GM08714 (cell line): ENCODE measurements around the gene THTPA.
"Not testable (repeated sequence)": the region's sequence is repeated elsewhere in the genome, so short reads cannot be mapped to it uniquely, and the experiment has no call there.

Experiments
- H3K4me3 ChIP-seq: fragments of 200-500 bp; sonication (Bioruptor generic); 2 replicates; pipeline ENCODE4 v1.5.1; 2014; ENCODE audit warnings: mild to moderate bottlenecking, low read length, inconsistent platforms
- ZNF274 ChIP-seq: IDR thresholded peaks from 2 replicates; pipeline ENCODE4 v1.6.1; 2012; ENCODE audit warnings: mild to moderate bottlenecking, low read depth, low read length

THTPA gene

DNA sequence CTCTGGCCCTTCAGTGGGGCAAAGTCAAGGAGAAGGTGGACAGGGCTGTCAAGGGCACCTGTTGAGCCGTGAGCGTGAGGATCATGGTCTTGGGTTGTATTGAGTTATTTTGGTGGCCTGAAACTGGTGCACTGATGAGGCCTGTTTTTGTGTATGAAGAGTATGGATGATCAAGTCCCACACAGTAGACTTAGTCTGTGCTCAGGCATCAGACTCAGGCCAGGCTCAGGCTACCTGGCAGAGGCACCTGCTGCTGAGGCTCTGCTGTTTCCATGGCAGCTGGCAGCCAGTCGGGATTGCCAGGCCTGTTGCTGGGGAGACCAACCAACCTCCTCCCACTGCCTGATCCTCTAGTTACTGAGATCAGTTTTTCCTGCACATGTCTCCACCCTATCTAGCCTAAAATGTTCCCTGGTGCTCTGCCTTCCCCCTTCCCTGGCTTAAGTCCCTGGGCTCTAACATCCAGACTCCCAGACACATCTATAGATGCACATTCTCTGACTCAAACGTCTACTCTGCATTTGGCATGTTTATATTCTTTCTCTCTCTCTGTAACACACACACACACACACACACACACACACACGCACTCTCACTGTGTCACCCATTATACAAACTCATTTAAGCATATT is 17.4 kb downstream of the THTPA start:
- TF ChIP-seq ZNF274 = no peak
- no peak overlapping the region for H3K4me3 ChIP-seq

- TF ChIP-seq ZNF274 = no peak
- H3K4me3 ChIP-seq = peak overlapping the region; percentile 53; the same call in 1 of the 2 replicates
These were observed 21.1 kb downstream of the THTPA start for GRCh38 chr14:23577004-23577681.

- TF ChIP-seq ZNF274 = no peak
- peak overlapping the region; percentile 53; the same call in 1 of the 2 replicates for H3K4me3 ChIP-seq
These were observed 21.8 kb downstream of the THTPA start for GRCh38 chr14:23577710-23578392.

DNA sequence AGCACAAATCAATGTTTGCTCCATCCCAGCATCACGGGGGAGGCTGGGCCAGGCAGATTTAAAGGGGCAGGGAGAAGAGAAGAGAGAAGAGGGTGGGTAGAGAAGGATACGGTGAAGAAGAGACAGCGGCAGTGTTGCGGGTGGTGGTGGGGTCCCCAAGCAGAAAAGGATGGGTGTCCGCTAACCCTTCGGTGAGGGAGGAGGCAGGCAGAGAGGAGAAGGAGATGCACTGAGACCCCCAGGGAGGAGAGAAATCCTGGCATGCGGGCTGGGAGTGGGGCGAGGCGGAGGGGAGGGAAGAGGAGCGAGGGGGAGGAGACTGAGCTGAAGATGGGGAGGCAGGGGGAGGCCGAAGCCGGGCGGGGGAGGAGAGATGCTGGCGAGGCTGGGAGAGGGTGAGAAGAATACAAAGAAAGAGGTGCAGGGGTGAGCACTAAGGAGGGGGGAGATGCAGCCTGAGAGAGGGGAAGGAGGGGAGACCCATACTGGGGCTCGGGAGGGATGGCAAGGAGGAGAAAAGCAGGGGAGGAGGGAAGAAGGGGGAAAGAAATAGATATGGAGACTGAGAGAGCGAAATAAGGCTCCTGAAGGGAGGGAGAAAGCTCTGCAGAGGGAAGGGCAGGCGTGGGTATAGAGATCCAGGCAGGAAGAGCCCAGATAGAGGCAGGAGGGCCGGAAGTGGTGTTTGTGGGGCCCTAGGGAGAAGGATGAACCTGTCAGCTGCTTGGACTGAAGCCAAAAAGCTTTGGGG is 22.7 kb downstream of the THTPA start, which contains the start of gene JPH4:
Gene JPH4, minus strand, starts transcription at position 231 of the 751 bp plus-strand sequence. CDS start 1,337 bp downstream, outside the sequence.
- no peak for TF ChIP-seq ZNF274
- H3K4me3 ChIP-seq = peak within 1 kb of the TSS; percentile 53; the same call in 1 of the 2 replicates

DNA sequence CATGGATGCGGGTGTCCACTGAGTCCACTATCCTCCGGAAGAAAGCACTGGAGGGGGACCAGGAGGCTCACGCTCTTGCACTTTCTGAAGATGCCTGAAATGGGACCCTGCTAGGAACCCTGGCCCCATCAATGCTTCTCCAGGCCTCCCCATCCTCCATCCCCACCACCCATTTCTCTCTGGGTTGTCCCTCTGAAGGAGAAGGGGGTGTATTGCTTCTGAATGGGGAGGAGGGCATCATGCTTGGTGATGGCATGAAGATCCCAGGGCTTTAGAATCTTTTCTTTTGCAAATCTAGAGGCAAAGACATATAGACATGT is 23.2 kb downstream of the THTPA start:
- H3K4me3 ChIP-seq = no peak overlapping the region
- TF ChIP-seq ZNF274 = no peak

GRCh38 chr14:23579739-23580138 is 23.7 kb downstream of the THTPA start:
- no peak overlapping the region for H3K4me3 ChIP-seq
- no peak for TF ChIP-seq ZNF274

GRCh38 chr14:23580152-23580926 is 24.3 kb downstream of the THTPA start:
- no peak overlapping the region for H3K4me3 ChIP-seq
- TF ChIP-seq ZNF274 = no peak

- no peak overlapping the region for H3K4me3 ChIP-seq
- TF ChIP-seq ZNF274 = no peak
These were observed 24.8 kb downstream of the THTPA start for GRCh38 chr14:23580948-23581281.

DNA sequence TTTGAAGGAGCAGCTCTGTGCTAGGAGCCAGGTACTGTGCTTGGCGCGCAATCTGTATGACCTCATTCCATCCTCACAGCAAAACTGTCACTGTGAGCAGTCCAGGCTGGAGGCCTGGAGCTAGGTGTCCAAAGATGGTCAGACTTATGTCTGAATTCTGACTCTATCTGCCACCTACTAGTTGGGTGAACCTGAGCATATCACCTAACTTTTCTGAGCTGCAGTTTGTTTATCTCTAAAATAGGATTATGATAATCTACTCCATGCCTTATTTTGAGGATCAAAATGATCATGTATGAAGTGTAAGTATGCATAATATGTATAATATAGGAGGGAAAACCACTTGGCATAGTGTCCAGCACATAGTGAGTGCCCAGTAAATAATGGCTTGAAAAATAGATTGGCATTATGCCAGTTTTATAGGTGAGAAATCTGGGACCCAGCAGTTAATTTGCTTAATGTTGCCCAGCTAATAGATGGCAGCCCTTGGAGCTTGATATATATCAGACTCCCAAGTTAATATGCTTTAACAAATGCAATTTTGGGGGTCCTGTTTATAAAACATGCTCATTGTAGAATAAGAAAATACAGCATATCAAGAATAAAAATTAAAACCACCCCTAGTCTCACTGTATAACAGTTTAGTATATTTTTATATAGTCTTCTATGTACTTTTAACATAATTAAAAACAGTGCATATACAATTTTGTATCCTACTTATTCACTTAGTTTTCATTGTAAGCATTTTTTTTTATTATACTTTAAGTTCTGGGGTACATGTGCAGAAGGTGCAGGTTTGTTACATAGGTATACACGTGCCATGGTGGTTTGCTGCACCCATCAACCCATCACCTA is 27.1 kb downstream of the THTPA start:
- H3K4me3 ChIP-seq = no peak overlapping the region
- no peak for TF ChIP-seq ZNF274

DNA sequence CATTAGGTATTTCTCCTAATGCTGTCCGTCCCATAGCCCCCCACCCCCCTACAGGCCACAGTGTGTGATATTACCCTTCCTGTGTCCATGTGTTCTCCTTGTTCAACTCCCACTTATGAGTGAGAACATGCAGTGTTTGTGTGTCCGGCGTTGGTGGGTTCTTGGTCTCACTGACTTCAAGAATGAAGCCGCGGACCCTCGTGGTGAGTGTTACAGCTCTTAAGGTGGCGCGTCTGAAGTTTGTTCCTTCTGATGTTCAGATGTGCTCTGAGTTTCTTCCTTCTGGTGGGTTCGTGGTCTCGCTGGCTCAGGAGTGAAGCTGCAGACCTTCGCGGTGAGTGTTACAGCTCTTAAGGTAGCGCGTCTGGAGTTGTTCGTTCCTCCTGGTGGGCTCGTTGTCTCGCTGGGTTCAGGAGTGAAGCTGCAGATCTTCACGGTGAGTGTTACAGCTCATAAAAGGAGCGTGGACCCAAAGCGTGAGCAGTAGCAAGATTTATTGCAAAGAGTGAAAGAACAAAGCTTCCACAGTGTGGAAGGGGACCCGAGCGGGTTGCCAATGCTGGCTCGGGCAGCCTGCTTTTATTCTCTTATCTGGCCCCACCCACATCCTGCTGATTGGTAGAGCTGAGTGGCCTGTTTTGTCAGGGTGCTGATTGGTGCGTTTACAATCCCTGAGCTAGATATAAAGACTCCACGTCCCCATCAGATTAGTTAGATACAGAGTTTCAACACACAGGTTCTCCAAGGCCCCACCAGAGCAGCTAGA is 27.9 kb downstream of the THTPA start:
- H3K4me3 ChIP-seq = not testable (repeated sequence)

DNA sequence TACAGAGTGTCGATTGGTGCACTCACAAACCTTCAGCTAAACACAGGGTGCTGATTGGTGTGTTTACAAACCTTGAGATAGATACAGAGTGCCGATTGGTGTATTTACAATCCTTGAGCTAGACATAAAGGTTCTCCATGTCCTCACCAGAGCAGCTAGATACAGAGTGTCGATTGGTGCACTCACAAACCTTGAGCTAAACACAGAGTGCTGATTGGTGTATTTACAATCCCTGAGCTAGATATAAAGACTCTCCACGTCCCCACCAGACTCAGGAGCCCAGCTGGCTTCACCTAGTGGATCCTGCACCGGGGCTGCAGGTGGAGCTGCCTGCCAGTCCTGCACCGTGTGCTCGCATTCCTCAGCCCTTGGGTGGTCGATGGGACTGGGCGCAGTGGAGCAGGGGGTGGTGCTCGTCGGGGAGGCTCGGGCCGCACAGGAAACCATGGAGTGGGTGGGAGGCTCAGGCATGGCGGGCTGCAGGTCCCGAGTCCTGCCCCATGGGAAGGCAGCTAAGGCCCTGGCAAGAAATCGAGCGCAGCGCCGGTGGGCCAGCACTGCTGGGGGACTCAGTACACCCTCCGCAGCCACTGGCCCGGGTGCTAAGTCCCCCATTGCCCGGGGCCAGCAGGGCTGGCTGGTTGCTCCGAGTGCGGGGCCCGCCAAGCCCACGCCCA is 28.6 kb downstream of the THTPA start:
- H3K4me3 ChIP-seq = not testable (repeated sequence)

DNA sequence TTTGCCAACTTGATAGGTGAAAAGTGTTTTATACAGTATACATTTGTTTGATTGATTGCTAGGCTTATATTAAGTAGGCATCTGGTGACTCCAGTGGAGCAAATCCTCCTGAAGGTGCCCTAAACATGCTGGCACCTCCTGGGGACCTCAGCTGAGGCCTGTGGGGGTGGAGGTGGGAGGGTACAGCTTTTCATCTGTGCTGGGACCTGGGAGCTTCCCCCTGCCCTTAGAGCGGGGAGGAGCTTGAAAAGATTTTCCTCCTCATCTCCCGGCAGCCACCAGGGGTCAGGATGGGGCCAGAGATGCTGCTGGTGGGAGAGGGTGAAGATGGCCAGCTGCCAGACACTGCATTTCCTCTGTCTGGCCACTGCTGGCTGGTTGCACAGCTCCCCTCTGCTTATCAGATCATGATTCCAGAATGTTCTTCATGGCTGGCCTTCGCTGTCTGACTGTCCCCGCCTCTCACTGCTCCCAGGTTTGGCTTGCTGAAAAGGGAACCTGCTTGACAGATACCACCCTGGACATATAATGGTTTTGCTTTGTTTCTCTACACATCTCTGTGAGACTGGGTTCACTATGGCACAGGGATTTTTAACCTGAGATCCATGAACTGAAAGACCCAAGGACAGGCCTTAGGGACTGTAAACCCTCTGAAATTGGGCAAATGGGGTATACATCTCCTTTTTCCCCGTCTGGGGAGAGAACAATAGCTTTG is 33.0 kb downstream of the THTPA start:
- no peak for TF ChIP-seq ZNF274
- H3K4me3 ChIP-seq = no peak overlapping the region
